IgD-negative memory B cell (primary cell): ENCODE data around the gene BUB3. TPM values are rescaled to one million over a fixed set of nuclear protein-coding genes. Genes with fewer than 3 reads are reported as not detected.
"Not testable (repeated sequence)": the region's sequence is repeated elsewhere in the genome, so short reads cannot be mapped to it uniquely, and the experiment has no call there.

Experiments used
- H3K27ac Mint-ChIP-seq, 3 donors: one replicate each; pipeline ENCODE4 v1.8.0; 2020 to 2022; ENCODE audit warnings: mild to moderate bottlenecking in 3 of 3, mixed read lengths in 3 of 3, moderate library complexity in 1 of 3
- H3K27me3 Mint-ChIP-seq: one replicate; pipeline ENCODE4 v1.8.0; 2021; ENCODE audit warnings: mixed read lengths
- H3K36me3 Mint-ChIP-seq: one replicate; pipeline ENCODE4 v1.8.0; 2020; ENCODE audit warnings: mild to moderate bottlenecking, mixed read lengths
- H3K4me1 Mint-ChIP-seq, 3 donors: one replicate each; pipeline ENCODE4 v1.8.0; 2020 to 2022; ENCODE audit warnings: mixed read lengths in 3 of 3, mild to moderate bottlenecking in 1 of 3
- H3K4me3 Mint-ChIP-seq, 4 donors: one replicate each; pipeline ENCODE4 v1.8.0; 2020 to 2022; ENCODE audit warnings: mild to moderate bottlenecking in 4 of 4, mixed read lengths in 4 of 4, moderate library complexity in 3 of 4
- H3K9me3 Mint-ChIP-seq, 3 donors: one replicate each; pipeline ENCODE4 v1.8.0; 2020 to 2021; ENCODE audit warnings: mixed read lengths in 3 of 3, mild to moderate bottlenecking in 1 of 3
- polyA plus RNA-seq: library from polyadenylated mRNA; unstranded; fragments of 300-500 nt; fragmentation: Illumina TruSeq; gene quantifications from one replicate; pipeline ENCODE4 v1.2.3, GENCODE V29; 2021

BUB3 gene
- polyA plus RNA-seq, 1 donor from 2014 or later: 148 TPM

DNA sequence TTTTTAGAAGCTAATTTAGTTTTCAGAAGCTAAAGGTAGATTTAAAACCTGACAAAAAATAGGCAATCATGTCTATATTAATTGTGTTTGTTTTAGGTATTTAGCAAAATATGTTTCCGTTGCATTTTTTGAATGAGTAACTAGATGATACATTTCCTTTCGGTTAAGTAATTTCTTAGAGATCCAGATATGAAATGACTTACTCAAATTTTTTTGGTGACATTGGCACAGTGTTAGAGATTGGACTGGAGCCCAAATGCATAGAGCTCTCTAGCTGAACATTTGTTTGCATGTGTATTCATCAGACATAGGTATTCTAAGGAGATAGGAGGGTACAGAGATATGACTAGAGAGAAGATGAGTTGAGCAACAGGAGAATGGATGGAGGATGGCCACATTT lies 1.9 kb downstream of the BUB3 start:
- peaks cover 29 to 43% (median 39%) of the 10 kb centered on the region in 3 donors for H3K4me1 Mint-ChIP-seq
- peaks cover 4% of the 10 kb centered on the region for H3K36me3 Mint-ChIP-seq
- peaks cover 11% of the 10 kb centered on the region for H3K27me3 Mint-ChIP-seq
- H3K27ac Mint-ChIP-seq: peak overlapping the region in 2 of 3 donors; percentile 10 to 59
- H3K9me3 Mint-ChIP-seq: peaks cover 0 to 1% (median 0%) of the 10 kb centered on the region in 3 donors
- peak overlapping the region in 2 of 4 donors; percentile 39 to 48 for H3K4me3 Mint-ChIP-seq

DNA sequence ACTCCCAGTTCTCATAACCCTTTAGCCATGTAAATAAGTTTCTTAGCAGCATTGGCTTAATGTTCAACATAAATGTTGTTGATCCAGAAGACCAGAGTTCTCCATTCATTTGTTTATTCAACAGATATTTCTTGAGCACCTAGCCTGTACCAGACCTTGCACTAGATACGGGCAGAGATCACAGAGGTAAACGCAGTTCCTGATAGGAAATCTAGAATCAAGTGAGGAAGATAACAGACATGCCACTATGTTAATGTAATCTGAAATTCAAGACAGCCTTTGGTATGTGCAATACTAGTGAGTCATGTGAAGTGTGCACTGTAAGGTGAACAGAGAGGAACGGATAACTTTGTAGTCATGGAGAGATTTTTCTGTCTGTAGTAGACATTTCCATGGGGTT lies 3.0 kb downstream of the BUB3 start:
- Mint-ChIP-seq H3K27me3 (peaks cover 3% of the 10 kb centered on the region), H3K4me3 (peak overlapping the region in 3 of 4 donors; percentile 5 to 48 (median 20)), H3K27ac (no peak overlapping the region), H3K36me3 (peaks cover 4% of the 10 kb centered on the region), H3K4me1 (peaks cover 22 to 38% (median 34%) of the 10 kb centered on the region in 3 donors), H3K9me3 (no peaks in the 10 kb centered on the region)

DNA sequence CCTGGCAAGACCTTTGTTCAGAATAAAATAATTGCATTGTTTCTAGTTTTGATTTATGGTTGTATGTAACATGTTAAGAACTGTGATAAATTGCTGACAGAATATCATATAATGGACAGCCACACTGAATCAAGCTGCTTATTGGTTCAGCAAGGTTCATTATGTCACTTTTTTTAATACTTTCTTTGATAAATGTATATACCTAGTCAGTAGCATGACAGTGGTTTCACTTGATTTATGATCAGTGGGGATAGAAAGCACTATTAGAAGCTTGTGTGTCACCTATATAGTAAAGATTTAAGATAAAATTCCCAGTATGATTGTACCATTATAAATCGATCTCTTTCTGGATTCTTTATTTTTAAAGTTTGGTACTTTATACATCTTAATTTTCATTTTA lies 4.5 kb downstream of the BUB3 start:
- no peaks in the 10 kb centered on the region for H3K27me3 Mint-ChIP-seq
- no peaks in the 10 kb centered on the region for H3K9me3 Mint-ChIP-seq

DNA sequence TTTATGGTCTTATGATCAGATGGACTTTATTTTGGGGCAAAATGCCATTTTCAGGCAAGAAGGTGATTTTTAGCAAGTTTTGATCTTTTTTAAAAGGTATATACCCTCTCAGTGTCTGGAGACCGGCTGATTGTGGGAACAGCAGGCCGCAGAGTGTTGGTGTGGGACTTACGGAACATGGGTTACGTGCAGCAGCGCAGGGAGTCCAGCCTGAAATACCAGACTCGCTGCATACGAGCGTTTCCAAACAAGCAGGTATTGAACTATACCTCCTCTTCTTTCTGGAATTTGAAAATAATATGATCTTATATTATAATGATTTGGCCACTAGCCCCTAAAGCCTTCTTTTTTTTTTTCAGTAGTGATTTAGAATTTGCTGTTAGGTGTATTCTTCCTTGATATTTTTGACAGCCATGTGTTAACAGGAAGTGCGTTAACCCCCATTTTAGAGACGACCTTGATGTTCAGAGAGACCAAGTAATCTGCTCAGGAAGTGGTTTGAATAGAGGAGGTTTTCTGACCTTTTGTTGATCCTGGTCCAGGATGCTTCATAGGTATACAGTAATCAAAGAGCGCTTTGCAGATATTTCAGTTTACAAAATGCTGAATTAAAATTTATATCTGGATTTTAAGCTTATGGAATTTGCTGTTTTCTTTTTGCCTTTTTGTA lies 6.2 kb downstream of the BUB3 start:
- Mint-ChIP-seq H3K27me3 (no peaks in the 10 kb centered on the region), H3K9me3 (no peaks in the 10 kb centered on the region), H3K36me3 (peaks cover 6% of the 10 kb centered on the region), H3K27ac (no peak overlapping the region), H3K4me1 (peaks cover 19 to 30% (median 22%) of the 10 kb centered on the region in 3 donors), H3K4me3 (peak overlapping the region in 1 of 4 donors; percentile 37)

More for the DNA sequence above, 4.5 kb downstream of the BUB3 start:
- peaks cover 4% of the 10 kb centered on the region for H3K36me3 Mint-ChIP-seq
- H3K27ac Mint-ChIP-seq: no peak overlapping the region
- peak overlapping the region in 2 of 4 donors; percentile 11 to 29 for H3K4me3 Mint-ChIP-seq
- H3K4me1 Mint-ChIP-seq: peaks cover 22 to 37% (median 34%) of the 10 kb centered on the region in 3 donors

DNA sequence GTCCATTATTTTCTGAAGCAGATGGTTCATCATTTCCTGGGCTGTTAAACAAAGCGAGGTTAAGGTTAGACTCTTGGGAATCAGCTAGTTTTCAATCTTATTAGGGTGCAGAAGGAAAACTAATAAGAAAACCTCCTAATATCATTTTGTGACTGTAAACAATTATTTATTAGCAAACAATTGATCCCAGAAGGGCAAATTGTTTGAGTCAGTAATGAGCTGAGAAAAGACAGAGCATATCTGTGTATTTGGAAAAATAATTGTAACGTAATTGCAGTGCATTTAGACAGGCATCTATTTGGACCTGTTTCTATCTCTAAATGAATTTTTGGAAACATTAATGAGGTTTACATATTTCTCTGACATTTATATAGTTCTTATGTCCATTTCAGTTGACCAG lies 10.1 kb downstream of the BUB3 start:
- H3K9me3 Mint-ChIP-seq: no peaks in the 10 kb centered on the region
- peaks cover 4% of the 10 kb centered on the region for H3K36me3 Mint-ChIP-seq
- H3K4me3 Mint-ChIP-seq: no peak overlapping the region
- H3K4me1 Mint-ChIP-seq: peaks cover 3 to 13% (median 7%) of the 10 kb centered on the region in 3 donors
- H3K27me3 Mint-ChIP-seq: no peaks in the 10 kb centered on the region
- no peak overlapping the region for H3K27ac Mint-ChIP-seq

DNA sequence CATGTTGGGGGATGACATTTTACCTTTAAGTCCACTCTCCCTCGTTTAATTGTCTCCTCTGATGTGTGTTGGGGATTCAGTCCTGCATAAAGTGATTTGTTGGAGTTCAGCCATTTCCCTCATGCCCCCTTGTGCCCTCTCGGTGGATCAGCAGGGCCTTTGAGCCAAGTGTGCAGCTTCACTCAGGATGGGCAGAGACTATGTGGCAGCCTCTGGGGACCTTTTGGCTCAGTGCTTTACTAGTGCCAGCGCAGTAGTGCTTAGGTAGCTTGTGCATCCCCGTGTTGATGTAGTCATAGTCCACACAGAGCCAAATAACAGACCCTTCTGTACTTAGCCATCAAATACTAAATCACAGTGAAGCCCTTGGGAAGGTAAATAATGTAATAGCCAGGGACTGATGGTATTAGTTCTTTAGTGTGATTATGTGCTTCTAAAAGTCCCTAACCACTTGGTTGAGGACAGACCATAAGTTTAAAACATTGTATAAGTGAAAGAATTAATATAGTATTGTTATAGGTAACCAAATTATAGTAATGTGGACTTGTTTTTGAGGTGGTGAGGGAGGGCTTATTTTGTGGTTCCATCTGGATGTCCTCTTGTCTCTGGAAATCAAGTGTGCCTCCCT lies 11.4 kb downstream of the BUB3 start:
- H3K27me3 Mint-ChIP-seq: no peaks in the 10 kb centered on the region
- H3K4me1 Mint-ChIP-seq: peaks cover 0 to 6% (median 3%) of the 10 kb centered on the region in 3 donors
- H3K27ac Mint-ChIP-seq: no peak overlapping the region
- no peak overlapping the region for H3K4me3 Mint-ChIP-seq
- no peaks in the 10 kb centered on the region for H3K9me3 Mint-ChIP-seq
- H3K36me3 Mint-ChIP-seq: peaks cover 4% of the 10 kb centered on the region

DNA sequence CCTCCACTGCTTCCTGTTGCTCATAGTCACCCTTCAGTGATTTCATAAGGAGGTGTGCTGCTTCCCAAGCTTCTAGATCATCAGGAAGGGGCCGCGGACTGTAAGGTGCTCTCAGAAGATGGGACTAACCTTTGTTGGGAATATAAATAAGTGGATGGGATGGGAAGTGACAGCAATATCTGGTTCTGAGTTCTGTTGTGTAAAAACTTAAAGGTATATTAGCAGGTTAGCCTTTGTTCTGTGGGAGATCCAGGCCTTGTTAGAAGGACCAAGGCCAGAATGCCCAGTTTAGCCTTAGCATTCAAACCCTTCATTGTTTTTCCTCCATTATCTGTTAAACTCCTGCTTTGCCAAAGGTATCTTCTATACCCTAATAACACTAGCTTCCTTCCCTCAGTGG lies 12.4 kb downstream of the BUB3 start:
- no peak overlapping the region for H3K4me3 Mint-ChIP-seq
- H3K9me3 Mint-ChIP-seq: no peaks in the 10 kb centered on the region
- no peak overlapping the region for H3K27ac Mint-ChIP-seq
- peaks cover 0 to 5% (median 0%) of the 10 kb centered on the region in 3 donors for H3K4me1 Mint-ChIP-seq
- peaks cover 4% of the 10 kb centered on the region for H3K36me3 Mint-ChIP-seq
- no peaks in the 10 kb centered on the region for H3K27me3 Mint-ChIP-seq

DNA sequence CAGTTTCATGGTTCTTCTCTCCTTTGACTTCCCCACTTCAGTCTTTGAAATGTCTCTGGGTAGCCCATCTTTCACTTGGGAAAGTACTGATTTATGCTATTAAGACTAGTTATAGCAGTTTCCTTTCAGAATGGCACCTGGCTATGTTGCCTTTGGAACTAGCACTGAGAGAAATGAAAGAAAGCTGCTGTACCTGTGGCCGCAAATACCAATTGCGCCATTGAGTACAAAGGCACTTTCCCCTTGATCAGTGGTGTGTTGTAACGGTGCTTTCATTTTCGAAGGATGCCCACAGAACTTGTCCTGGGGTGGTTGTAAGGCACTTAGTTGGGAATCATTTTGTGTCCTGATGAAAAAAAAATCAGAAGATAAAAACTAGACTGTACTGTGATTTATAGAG lies 16.8 kb downstream of the BUB3 start:
- Mint-ChIP-seq H3K27me3 (no peaks in the 10 kb centered on the region), H3K27ac (peak overlapping the region in 2 of 3 donors; percentile 31 to 50), H3K4me3 (no peak overlapping the region), H3K36me3 (peaks cover 5% of the 10 kb centered on the region), H3K9me3 (no peaks in the 10 kb centered on the region), H3K4me1 (peaks cover 0 to 7% (median 3%) of the 10 kb centered on the region in 3 donors)

DNA sequence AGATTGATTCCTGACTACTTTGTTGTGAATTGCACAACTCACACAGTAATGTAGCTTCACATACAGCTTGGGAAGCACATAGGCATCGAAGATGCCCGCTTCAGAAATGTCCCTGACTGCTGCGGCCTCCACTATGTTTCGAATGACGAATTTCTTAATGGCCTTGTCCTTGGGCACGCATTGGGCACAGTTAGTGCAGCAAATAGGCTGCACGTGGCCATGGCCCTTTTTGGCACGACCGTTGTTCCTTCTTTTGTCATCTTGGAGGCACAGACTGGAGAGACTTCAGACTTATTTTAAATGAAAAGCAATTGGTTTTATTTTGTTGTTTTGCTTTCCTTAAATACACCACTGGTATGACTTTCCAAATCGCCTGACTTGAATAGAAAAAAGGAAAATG lies 17.4 kb downstream of the BUB3 start:
- not testable (repeated sequence) for H3K4me3 Mint-ChIP-seq, H3K4me1 Mint-ChIP-seq, H3K27me3 Mint-ChIP-seq, H3K27ac Mint-ChIP-seq, H3K9me3 Mint-ChIP-seq
- H3K36me3 Mint-ChIP-seq: peaks cover 11% of the 10 kb centered on the region

DNA sequence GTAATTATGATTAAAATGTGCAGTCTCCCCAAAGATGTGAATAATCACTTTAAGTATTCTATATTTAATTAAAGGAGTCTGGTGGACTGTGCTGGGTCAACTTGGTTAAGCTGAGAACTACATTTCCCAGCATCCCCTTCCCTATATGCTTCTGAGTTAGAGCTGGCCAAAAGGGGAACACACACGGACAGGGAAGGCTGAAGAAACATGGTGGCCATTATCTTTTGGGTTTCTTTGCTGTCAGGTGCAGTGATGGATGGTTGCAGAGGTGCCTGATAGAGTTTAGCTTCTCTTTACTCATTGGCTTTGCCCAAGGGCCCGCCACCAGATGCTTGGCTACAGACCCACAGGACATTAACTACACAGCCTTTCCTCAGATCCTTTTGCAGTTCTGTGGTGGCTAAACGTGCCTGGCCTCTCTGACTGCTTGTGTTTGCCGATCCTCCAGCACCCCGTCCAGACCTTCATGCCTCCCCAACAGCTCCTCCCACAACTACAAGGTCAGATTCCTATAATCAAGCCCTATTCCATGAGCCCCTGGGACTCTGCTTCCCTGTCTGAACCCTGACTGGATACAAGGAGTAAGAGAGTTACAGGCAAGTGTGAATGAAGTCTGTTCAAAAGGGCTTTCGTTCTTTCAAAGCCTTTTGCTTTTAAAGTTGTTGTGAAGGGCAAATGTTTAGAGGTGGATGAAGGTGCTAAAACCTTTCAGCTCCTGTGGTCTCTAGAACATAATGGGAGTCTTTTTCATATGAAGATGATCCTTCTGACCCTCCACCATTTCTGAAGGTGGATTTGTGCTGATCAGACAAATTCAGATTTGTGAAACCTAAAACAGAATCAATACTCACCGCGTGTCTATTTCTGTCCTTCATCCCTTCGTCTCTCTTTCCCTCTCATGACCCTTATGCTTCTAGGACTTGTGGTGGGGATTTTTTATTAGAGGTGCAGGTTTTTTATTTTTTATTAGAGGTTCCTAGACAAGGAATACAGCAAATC lies 21.5 kb downstream of the BUB3 start:
- H3K36me3 Mint-ChIP-seq: peaks cover 26% of the 10 kb centered on the region
- peak overlapping the region in 1 of 4 donors; percentile 32 for H3K4me3 Mint-ChIP-seq
- peaks cover 4 to 8% (median 6%) of the 10 kb centered on the region in 3 donors for H3K9me3 Mint-ChIP-seq
- peak overlapping the region in 1 of 3 donors; percentile 76 for H3K27ac Mint-ChIP-seq
- H3K27me3 Mint-ChIP-seq: no peaks in the 10 kb centered on the region
- peaks cover 2 to 7% (median 4%) of the 10 kb centered on the region in 3 donors for H3K4me1 Mint-ChIP-seq

DNA sequence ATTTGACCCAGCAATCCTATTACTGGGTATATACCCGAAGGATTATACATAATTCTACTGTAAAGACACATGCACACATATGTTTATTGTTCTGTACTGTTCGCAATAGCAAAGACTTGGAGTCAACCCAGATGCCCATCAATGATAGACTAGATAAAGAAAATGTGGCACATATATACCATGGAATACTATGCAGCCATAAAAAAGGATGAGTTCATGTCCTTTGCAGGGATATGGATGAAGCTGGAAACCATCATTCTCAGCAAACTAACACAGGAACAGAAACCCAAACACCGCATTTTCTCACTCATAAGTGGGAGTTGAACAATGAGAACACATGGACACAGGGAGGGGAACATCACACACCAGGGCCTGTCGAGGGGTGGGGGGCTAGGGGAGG lies 24.2 kb downstream of the BUB3 start:
- H3K4me3 Mint-ChIP-seq, H3K27me3 Mint-ChIP-seq, H3K4me1 Mint-ChIP-seq: not testable (repeated sequence)
- peak overlapping the region in 1 of 3 donors; percentile 15 for H3K27ac Mint-ChIP-seq
- H3K36me3 Mint-ChIP-seq: peaks cover 26% of the 10 kb centered on the region
- H3K9me3 Mint-ChIP-seq: peaks cover 6 to 11% (median 8%) of the 10 kb centered on the region in 3 donors

DNA sequence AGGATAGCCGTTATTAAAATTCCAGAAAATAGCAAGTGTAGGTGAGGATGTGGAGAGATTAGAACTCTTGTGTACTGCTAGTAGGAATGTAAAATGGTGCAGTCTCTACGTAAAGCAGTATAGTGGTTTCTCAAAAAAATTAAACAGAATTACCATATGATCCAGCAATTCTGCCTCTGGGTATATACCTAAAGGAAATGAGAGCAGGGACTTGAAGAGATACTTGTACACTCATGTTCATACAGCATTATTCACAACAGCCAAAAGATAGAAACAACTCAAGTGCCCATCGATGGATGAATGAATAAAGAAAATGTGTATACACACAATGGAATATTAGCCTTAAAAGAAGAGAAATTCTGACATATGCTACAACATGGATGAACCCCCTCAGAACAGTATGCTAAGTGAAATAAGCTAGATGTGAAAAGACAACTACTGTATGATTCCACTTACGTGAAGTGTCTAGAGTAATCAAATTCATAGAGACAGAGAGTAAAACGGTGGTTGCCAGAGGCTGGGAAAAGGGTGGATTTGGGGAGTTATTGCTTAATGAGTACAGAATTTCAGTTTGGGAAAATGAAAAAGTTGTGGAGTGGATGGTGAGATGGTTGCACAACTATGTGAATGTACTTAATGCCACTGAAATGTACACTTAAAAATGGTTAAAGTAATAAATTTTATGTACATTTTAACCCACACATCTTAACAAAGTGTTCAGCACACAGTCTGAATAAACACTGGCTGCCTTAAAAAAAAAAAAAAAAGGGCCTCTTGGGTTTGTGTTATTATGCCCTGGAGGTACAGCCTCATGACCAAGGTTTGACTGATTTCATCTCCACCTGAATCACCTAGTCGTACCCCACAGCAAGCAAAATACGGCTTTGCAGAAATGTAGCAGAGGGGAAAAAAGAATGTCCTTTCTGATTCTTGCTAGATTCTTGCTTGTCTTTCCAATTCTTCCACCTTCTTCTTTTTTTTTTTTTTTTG lies 26.2 kb downstream of the BUB3 start:
- Mint-ChIP-seq H3K36me3 (peaks cover 26% of the 10 kb centered on the region), H3K4me3 (no peak overlapping the region), H3K27me3 (no peaks in the 10 kb centered on the region), H3K4me1 (peaks cover 0 to 4% (median 0%) of the 10 kb centered on the region in 3 donors), H3K9me3 (peaks cover 10 to 26% (median 13%) of the 10 kb centered on the region in 3 donors), H3K27ac (peak overlapping the region in 1 of 3 donors; percentile 47)

DNA sequence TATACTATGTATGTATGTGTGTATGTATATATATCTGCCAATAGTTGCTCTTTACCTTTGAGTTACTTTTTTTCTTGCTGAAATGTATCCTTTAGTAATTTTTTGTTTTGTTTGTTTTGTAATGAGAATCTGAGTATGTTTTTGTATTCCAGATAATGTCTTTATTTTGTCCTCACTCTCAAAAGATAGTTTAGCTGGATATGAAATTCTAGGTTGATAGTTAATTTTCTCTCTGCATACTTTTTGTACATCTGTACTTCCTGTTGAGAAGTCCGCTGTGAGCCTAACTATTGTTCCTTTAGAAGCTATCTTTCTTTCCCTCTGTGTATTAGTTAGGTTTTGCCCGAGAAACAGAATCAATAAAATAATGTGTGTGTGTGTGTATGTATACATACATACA lies 29.5 kb downstream of the BUB3 start:
- peaks cover 7 to 27% (median 8%) of the 10 kb centered on the region in 3 donors for H3K9me3 Mint-ChIP-seq
- H3K27me3 Mint-ChIP-seq: no peaks in the 10 kb centered on the region
- peaks cover 21% of the 10 kb centered on the region for H3K36me3 Mint-ChIP-seq
- H3K4me3 Mint-ChIP-seq: no peak overlapping the region
- H3K27ac Mint-ChIP-seq: no peak overlapping the region
- H3K4me1 Mint-ChIP-seq: peaks cover 0 to 4% (median 0%) of the 10 kb centered on the region in 3 donors

DNA sequence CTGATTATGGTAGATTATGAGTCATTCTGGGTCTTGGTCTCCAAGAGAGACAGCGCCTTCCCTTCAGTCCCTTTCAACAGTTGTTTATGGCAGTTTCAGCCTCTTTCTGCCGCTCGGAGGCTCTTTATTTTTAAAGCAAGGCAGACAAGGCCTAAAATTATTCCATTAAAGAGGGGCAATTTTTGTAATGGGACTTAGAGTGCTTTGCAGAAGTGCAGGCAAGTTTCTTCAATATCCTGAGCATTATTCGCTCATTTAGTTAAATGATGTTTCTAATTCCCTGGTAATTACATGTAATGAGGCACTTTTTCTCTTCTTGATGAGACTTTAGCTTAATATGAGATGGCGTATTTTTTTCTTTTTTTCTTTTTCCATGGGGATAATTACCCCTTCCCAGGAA lies 33.6 kb downstream of the BUB3 start:
- no peak overlapping the region for H3K27ac Mint-ChIP-seq
- H3K9me3 Mint-ChIP-seq: peaks cover 6 to 27% (median 7%) of the 10 kb centered on the region in 3 donors
- no peaks in the 10 kb centered on the region for H3K4me1 Mint-ChIP-seq
- H3K27me3 Mint-ChIP-seq: no peaks in the 10 kb centered on the region
- peaks cover 29% of the 10 kb centered on the region for H3K36me3 Mint-ChIP-seq
- H3K4me3 Mint-ChIP-seq: no peak overlapping the region
